SHP77 (cell line): ENCODE results near the gene XPO5.

Source experiments
- DNase-seq, 2 experiments: peaks; one replicate each; lab custom pipeline; 2025; lab: John Stamatoyannopoulos, UW

Gene XPO5

GRCh38 chr6:43497689-43498088, 78.1 kb downstream of the XPO5 start:
- no peak for DNase-seq

GRCh38 chr6:43497129-43497396, 78.8 kb downstream of the XPO5 start:
- no peak for DNase-seq

GRCh38 chr6:43496370-43497128, 79.3 kb downstream of the XPO5 start:
- DNase-seq: no peak

- DNase-seq: no peak
Measured at GRCh38 chr6:43495409-43495941, 80.4 kb downstream of the XPO5 start.

- no peak for DNase-seq
Measured at GRCh38 chr6:43494766-43495165, 81.1 kb downstream of the XPO5 start.

- no peak for DNase-seq
Measured at GRCh38 chr6:43494321-43494720, 81.5 kb downstream of the XPO5 start.

GRCh38 chr6:43493833-43494232, 82.0 kb downstream of the XPO5 start:
- DNase-seq: no peak

- DNase-seq: no peak
Measured at GRCh38 chr6:43493230-43493629, 82.6 kb downstream of the XPO5 start.

DNA sequence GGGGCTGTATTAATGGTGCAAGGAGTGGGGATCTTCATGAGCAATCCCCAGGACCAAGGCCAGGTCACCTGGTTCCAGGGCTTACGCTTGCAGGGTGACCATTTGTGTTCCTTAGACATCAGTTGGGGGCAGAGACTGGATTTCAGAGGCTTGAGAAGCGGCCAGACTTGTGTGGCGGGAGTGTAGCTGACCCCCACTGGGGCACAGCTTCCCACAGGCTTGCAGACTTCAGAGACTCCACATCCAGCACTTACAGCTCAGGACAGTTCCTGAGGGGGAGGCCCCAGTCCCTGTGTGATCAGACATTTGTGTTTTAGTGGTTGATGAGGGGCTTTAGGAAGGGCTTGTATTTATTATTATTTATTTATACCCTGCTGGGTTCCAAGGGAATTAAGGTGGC, 83.2 kb downstream of the XPO5 start:
- DNase-seq: no peak

GRCh38 chr6:43491750-43492661, 83.8 kb downstream of the XPO5 start:
- DNase-seq: peak in 1 of 2 experiments; percentile 16

DNA sequence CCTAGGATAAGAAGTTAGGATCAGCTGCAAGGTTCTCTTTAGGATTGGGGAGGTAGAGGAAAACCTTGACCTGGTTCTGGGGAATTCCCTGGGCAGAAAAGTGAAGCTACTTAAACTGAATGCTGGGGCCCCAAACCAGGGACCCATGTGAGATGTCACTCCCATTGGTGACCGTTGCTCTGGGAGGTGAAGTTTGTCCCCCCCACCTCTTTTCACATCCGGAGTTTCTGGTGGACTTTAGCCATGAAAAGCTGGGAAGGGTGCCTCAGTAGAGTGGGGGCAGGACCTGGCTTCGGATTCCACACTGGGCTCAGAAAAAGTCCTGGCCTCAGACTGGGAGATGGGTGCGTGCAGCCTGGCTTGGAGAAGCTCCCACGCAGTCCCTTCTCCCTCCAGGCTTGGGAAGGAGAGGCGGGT, 85.3 kb downstream of the XPO5 start:
- DNase-seq: no peak

DNA sequence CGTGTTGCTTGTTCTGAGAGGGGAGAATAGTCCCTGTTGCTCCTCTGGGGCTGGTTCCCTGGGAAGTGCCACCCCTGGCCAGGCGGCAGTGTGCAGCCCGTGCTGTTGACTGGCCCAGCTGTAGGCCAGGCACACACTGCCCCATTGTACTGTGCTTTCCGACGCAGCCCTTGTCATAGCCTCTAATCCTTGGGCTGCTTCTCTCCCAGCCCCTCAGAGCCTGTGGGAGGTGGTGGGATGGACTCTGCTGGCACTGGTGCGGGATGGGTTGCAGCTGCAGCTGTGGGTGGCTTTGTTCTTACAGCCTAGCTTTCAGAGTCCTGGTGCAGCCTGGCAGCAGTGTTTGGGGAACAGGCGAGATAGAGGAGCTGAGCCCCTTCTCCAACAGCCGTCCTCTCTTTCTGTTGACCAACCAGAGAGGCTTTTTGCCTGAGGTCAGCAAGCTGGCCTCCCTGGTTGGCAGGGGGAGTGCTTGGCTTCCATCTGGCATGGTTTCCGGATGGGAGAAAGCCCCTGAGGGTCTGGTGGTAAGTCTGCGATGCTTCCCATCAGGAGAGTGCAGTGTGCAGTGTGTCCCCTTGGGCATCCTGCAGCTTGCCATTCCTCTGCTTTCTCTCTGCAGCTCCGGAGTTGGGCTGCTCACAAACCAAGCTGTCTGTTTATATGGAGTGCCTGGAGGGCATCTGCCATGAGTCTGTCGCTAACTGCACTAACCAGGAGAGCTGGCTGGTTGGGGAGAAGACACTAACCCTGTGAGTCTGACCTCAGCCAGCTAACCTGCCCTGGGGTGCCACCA, 86.4 kb downstream of the XPO5 start:
- no peak for DNase-seq

GRCh38 chr6:43488667-43489276, 87.1 kb downstream of the XPO5 start:
- no peak for DNase-seq

- no peak for DNase-seq
Measured at GRCh38 chr6:43481591-43482236, 94.1 kb downstream of the XPO5 start.

DNA sequence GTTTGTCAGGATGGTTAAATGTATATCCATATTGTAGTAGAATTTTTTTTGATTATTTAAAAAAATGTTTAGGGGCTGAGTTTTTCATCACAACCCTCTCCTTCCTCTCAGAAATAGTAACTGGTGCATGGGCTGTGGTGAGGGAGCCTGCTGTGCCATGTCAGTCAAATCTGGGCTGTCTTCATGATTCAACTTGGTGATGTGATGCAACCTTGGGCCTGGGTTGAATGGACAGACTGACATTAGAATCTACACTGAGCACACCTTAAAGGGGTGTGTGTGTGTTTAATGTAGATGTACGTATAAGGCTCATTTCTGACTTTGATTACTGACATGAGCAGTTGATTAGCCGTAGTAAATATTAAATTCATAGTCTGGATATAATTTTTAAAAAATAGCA, 94.8 kb downstream of the XPO5 start:
- no peak for DNase-seq

- DNase-seq: no peak
Measured at GRCh38 chr6:43478008-43478372, 97.8 kb downstream of the XPO5 start.

- peak; percentile 84 to 86 for DNase-seq
Measured at GRCh38 chr6:43477235-43478007, 98.4 kb downstream of the XPO5 start, which contains the start of gene TJAP1. Gene TJAP1 (plus strand): TSS chr6:43477570. CDS start chr6:43499002, 21,432 bp downstream.

DNA sequence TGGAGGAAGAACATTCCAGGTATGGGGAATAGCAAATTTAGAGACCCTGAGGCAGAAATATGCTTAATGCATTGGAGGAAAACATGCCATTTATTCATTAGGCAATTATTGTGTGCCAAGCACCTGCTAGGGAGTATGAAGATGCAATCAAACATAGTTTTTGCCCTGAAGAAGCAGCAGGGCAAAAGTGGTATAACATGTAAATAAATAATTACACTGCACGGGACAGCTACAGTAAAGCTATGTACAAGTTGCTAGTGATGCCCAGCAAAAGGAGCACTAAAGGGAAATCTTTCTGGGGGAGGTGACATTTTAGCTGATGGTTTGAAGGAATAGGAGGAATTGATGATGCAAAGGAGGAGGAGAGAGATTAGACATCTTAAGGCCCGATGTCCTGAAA, 99.1 kb downstream of the XPO5 start:
- no peak for DNase-seq

DNA sequence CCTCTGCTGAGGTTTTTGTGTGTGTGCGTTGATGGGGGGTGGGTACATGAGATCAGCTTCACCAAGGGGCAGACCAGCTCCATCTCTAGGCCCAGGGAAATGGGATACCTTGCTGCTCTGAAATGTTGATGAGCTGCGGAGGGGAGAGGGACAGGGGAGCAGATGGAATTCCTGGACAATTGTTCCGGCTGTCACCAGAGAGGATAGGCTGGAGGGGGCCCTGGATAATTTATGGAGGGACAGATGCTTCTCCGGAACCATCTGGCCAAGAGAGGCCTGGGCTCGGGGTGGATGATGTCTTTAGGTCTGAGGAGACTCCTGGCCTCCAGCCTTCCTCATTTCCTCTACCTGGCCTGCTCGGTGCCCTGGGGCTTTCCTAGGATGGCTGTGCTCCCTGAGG, 100.3 kb downstream of the XPO5 start:
- peak in 1 of 2 experiments; percentile 15 for DNase-seq

DNA sequence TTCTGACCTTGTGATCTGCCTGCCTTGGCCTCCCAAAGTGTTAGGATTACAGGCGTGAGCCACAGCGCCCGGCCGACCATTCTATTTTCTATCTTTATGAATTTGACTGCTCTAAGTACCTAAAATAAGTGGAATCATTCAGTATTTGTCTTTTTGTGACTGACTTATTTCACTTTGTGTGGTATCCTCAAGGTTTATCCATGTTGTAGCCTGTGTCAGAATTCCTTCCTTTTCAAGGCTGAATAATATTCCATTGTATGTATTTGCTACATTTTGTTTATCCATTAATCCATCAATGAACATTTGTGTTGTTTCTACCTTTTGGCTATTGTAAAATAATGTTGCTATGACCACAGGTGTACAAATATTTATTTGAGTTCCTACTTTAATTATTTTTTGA, 103.3 kb downstream of the XPO5 start:
- DNase-seq: no peak
